Naive thymus-derived CD8-positive, alpha-beta T cell (primary cell): ENCODE data around the gene SCD. TPM values are rescaled to one million over a fixed set of nuclear protein-coding genes. Genes with fewer than 3 reads are reported as not detected.
"Not testable (repeated sequence)": the region's sequence is repeated elsewhere in the genome, so short reads cannot be mapped to it uniquely, and the experiment has no call there.

Experiments
- ATAC-seq, 2 donors: fragments of 150-1000 bp; cut with Tn5 transposase in 1 of 2; sonication (Bioruptor Pico), chemical (Tn5 transposase) in 1 of 2; 1 replicate in 1 of 2; 2 replicates in 1 of 2; pipeline ENCODE4 v1.10.0; 2021; ENCODE audit warnings: mild to moderate bottlenecking in 2 of 2, moderate library complexity in 2 of 2
- POLR2A ChIA-PET: fragments of 350-600 bp; sonication (Branson Sonifier 250); formaldehyde crosslinking; loops from one replicate; lab custom pipeline; 2021; ENCODE audit warnings: antibody characterized with exemption; lab: Charles Lee
- DNase-seq, 10 donors: peaks; one replicate each; pipeline versions ENCODE4 v3.0.0 to v3.0.0-alpha.2; 2020 to 2022
- H3K27ac Mint-ChIP-seq, 10 donors: one replicate each; pipeline ENCODE4 v1.8.0; 2020 to 2022; ENCODE audit warnings: mild to moderate bottlenecking in 10 of 10, mixed read lengths in 10 of 10, moderate library complexity in 4 of 10, inconsistent platforms in 1 of 10
- H3K27me3 Mint-ChIP-seq, 5 donors: one replicate each; pipeline ENCODE4 v1.8.0; 2021 to 2022; ENCODE audit warnings: mixed read lengths in 5 of 5
- H3K36me3 Mint-ChIP-seq, 3 donors: one replicate each; pipeline ENCODE4 v1.8.0; 2020 to 2022; ENCODE audit warnings: mixed read lengths in 3 of 3, mild to moderate bottlenecking in 2 of 3, inconsistent platforms in 1 of 3
- H3K4me1 Mint-ChIP-seq, 4 donors: one replicate each; pipeline ENCODE4 v1.8.0; 2021 to 2022; ENCODE audit warnings: mixed read lengths in 4 of 4
- H3K4me3 Mint-ChIP-seq, 10 donors: one replicate each; pipeline ENCODE4 v1.8.0; 2020 to 2022; ENCODE audit warnings: mild to moderate bottlenecking in 10 of 10, mixed read lengths in 10 of 10, moderate library complexity in 6 of 10, inconsistent platforms in 1 of 10
- H3K9me3 Mint-ChIP-seq, 9 donors: one replicate each; pipeline ENCODE4 v1.8.0; 2020 to 2022; ENCODE audit warnings: mixed read lengths in 9 of 9, mild to moderate bottlenecking in 3 of 9, inconsistent platforms in 1 of 9, moderate library complexity in 1 of 9
- polyA plus RNA-seq, 3 donors: library from polyadenylated mRNA; unstranded; fragments of 300-500 nt; fragmentation: Illumina TruSeq; gene quantifications; one replicate each; pipeline ENCODE4 v1.2.3, GENCODE V29; 2021
- total RNA-seq, 8 experiments: library from RNA in 2 of 8; stranded (reverse) in 2 of 8; gene quantifications; one replicate each; pipeline ENCODE4 v1.2.3 and lab custom pipeline; 2021 to 2026

SCD gene
- total RNA-seq = 1 to 10 TPM; 1.4 TPM
- 1 to 10 TPM; 2.8 to 5.5 (median 4.4) TPM for polyA plus RNA-seq
- 9.3 to 95.2 (median 25.0) reads per million in 6 experiments for total RNA-seq (lab: John Stamatoyannopoulos, UW)

DNA sequence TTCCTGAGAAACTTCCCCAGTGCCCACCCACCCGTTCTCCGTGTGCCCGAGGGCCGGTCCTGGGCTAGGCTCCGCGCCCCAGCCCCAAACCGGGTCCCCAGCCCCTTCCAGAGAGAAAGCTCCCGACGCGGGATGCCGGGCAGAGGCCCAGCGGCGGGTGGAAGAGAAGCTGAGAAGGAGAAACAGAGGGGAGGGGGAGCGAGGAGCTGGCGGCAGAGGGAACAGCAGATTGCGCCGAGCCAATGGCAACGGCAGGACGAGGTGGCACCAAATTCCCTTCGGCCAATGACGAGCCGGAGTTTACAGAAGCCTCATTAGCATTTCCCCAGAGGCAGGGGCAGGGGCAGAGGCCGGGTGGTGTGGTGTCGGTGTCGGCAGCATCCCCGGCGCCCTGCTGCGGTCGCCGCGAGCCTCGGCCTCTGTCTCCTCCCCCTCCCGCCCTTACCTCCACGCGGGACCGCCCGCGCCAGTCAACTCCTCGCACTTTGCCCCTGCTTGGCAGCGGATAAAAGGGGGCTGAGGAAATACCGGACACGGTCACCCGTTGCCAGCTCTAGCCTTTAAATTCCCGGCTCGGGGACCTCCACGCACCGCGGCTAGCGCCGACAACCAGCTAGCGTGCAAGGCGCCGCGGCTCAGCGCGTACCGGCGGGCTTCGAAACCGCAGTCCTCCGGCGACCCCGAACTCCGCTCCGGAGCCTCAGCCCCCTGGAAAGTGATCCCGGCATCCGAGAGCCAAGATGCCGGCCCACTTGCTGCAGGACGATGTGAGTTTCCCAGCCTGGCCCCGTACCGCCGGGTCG lies at the start of gene SCD:
TSS of gene SCD (plus strand) at position 469 of the 803 bp plus-strand sequence. CDS start at position 741, 272 bp downstream.
- H3K27me3 Mint-ChIP-seq = no peaks in the 10 kb centered on the region
- no peaks in the 10 kb centered on the region for H3K9me3 Mint-ChIP-seq
- peaks cover 0 to 12% (median 0%) of the 10 kb centered on the region in 3 donors for H3K36me3 Mint-ChIP-seq
- POLR2A ChIA-PET = interaction anchor here (0.6 to 1.7 kb wide), 4 partner anchors 24 to 178 kb away, joined by 3 to 13 read pairs (median 5); no protein-coding TSS in a partner anchor
- peak within 1 kb of the TSS; percentile 82 to 93 (median 92) for H3K4me3 Mint-ChIP-seq
- peak; percentile 81 to 88 for ATAC-seq
- DNase-seq = peak; percentile 53 to 79 (median 64)
- H3K27ac Mint-ChIP-seq = peak within 1 kb of the TSS; percentile 17 to 88 (median 69)
- H3K4me1 Mint-ChIP-seq = peaks cover 29 to 48% (median 34%) of the 10 kb centered on the region in 4 donors

DNA sequence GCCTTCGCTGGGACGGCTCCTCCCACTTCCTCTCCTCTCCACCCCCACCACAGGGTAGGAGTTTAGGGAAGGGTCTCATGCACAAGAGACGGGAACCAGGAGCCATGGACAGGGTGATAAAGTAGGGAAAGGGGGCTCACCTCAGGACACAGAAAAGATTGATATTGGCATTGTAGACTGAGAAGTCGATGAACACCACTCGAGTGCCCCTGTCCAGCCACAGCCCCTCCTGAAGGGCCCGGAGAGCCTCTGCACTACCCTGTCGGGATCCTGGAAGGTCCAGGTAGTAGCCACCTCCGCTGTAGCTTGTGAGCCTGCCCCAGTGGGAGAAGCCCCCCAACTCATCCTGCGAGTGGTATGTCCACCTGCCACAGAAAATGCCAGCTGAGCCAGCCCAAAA lies 49.8 kb upstream of the SCD start:
- ATAC-seq (no peak), DNase-seq (no peak)
- Mint-ChIP-seq H3K36me3 (no peaks in the 10 kb centered on the region), H3K9me3 (peaks cover 0 to 3% (median 0%) of the 10 kb centered on the region in 9 donors), H3K27me3 (peaks cover 25 to 54% (median 34%) of the 10 kb centered on the region in 5 donors), H3K4me1 (peaks cover 0 to 2% (median 0%) of the 10 kb centered on the region in 4 donors), H3K27ac (no peak overlapping the region), H3K4me3 (no peak overlapping the region)
- POLR2A ChIA-PET = no interaction called here

DNA sequence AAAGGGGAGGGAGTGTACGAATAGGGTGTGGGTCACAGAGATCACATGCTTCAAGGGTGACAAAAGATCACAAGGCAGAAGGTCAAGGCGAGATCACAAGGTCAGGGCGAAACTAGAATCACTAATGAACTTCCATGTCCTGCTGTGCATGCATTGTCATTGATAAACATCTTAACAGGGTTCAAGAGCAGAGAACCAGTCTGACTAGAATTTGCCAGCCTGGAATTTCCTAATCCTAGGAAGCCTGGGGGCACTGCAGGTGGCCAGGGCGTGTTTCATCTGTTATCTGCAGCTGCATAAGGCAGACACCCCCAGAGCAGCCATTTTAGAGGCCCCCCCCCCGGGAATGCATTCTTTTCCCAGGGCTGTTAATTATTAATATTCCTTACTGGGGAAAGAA lies 45.9 kb upstream of the SCD start:
- H3K36me3 Mint-ChIP-seq, POLR2A ChIA-PET, H3K27ac Mint-ChIP-seq: not testable (repeated sequence)

DNA sequence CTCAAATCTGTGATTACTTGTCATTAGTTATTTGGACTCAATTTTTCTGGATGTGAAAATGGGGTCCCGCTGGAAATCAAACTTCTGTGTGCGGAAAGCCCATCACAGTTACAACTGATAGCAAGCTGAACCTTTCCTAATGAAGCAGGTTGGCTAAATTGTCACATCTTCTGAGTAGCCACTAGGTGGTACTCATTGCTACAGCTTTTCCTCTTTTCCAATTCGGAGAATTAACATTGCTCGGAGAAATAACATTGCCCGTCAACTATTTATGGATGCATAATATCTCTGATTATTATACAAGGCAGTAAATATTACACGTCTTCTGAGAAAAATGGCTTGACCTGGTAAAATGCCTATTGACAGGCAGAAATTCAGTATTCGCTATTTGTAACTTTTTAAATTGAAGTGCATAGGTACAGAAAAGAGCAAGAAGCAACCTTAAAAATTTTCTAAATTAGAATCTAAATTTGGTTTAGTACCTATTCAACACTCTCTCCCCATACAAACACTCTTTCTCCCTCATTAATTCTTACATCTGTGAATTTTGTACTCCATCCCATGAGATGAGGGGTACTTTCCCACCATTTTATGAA lies 43.2 kb upstream of the SCD start:
- Mint-ChIP-seq H3K27ac (no peak overlapping the region), H3K27me3 (peaks cover 22 to 44% (median 39%) of the 10 kb centered on the region in 5 donors), H3K4me3 (no peak overlapping the region), H3K36me3 (no peaks in the 10 kb centered on the region), H3K9me3 (peaks cover 0 to 3% (median 0%) of the 10 kb centered on the region in 9 donors), H3K4me1 (no peaks in the 10 kb centered on the region)
- DNase-seq (peak in 1 of 10 donors; percentile 5), ATAC-seq (no peak)
- POLR2A ChIA-PET = no interaction called here

More for the DNA sequence above, 45.9 kb upstream of the SCD start:
- not testable (repeated sequence) for H3K9me3 Mint-ChIP-seq, DNase-seq, H3K4me1 Mint-ChIP-seq, H3K4me3 Mint-ChIP-seq, ATAC-seq
- peaks cover 27 to 50% (median 37%) of the 10 kb centered on the region in 5 donors for H3K27me3 Mint-ChIP-seq

DNA sequence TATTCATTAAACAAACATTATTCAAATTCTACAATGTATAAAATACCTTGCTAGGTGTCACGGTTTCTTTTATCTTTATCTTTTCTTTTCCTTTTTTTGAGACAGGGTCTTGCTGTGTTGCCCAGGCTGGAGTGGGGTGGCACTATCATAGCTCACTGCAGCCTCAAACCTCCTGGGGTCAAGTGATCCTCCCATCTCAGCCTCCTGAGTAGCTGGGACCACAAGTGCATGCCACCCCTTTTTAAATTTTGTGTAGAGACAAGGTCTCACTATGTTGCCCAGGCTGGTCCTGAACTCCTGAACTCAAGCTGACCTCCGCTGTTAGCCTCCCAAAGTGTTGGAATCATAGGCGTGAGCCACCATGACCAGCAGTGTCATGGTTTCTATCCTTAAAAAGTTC lies 42.6 kb upstream of the SCD start:
- Mint-ChIP-seq H3K36me3 (no peaks in the 10 kb centered on the region), H3K4me3 (no peak overlapping the region), H3K27ac (peak overlapping the region in 1 of 10 donors; percentile 12), H3K4me1 (no peaks in the 10 kb centered on the region), H3K9me3 (peaks cover 0 to 3% (median 0%) of the 10 kb centered on the region in 9 donors), H3K27me3 (peaks cover 18 to 47% (median 33%) of the 10 kb centered on the region in 5 donors)
- POLR2A ChIA-PET = no interaction called here
- ATAC-seq (no peak), DNase-seq (no peak)

DNA sequence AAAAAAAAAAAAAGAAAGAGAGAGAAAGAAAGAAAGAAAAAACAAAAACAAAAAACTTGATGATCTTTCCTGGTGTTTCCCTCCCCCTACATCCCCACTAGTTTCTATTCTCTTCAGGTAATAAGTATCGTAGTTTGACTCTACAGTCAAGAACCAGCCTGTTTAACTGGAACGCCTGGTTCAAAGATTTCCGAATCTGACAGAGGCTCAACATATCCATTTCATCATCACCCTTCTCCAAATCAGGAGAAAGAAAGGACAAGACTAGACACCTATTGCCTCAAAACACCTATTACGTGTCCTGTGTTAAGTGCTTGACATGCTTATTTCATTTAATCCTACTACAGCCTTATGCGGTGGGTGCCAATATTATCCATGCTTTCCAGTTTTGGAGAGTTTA lies 40.2 kb upstream of the SCD start:
- Mint-ChIP-seq H3K27ac (no peak overlapping the region), H3K9me3 (no peaks in the 10 kb centered on the region), H3K4me3 (no peak overlapping the region), H3K36me3 (no peaks in the 10 kb centered on the region), H3K27me3 (peaks cover 20 to 51% (median 26%) of the 10 kb centered on the region in 5 donors), H3K4me1 (no peaks in the 10 kb centered on the region)
- DNase-seq (no peak), ATAC-seq (no peak)
- POLR2A ChIA-PET = no interaction called here

DNA sequence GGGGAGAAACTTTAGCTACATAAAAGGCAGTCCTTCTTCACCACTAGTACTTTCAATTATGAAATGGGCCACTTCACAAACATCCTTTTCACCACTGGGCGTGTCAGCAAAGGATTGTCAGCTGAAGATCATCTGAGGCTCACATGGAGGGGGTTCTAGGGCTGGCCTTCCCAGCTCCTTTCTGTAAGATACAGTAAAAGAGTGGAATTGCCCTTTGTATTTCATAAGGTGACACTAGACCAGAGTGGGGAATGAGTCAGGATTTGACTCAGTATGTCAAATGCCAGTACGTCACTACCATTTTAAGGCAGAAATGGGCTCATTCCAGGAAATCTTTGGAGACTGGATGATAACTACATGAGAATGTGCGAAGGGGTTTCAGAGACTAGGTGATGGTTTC lies 39.3 kb upstream of the SCD start:
- no peak overlapping the region for H3K4me3 Mint-ChIP-seq
- ATAC-seq = no peak
- no peak for DNase-seq
- H3K4me1 Mint-ChIP-seq = no peaks in the 10 kb centered on the region
- H3K9me3 Mint-ChIP-seq = no peaks in the 10 kb centered on the region
- no peak overlapping the region for H3K27ac Mint-ChIP-seq
- POLR2A ChIA-PET = no interaction called here
- H3K27me3 Mint-ChIP-seq = peaks cover 22 to 57% (median 29%) of the 10 kb centered on the region in 5 donors
- no peaks in the 10 kb centered on the region for H3K36me3 Mint-ChIP-seq

DNA sequence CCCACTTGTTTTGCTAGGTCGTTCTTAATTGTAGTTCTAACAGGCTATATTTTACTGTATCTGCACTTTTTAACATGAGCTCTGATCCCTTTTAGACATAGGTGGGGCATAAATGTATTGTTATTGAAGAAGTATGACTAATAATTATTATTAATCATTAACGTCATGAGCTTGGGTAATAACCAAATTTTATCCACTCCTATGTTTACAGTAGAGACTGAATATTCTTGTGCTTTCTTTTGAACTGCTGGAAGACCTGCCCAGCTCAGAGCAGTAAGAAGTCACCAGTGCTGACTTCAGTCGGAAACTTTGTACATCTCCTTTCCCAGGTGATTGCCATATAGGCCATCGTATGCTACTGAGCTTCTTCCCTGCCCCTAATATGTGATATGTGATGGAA lies 35.7 kb upstream of the SCD start:
- Mint-ChIP-seq H3K36me3 (no peaks in the 10 kb centered on the region), H3K4me3 (no peak overlapping the region), H3K4me1 (no peaks in the 10 kb centered on the region), H3K27ac (no peak overlapping the region), H3K9me3 (no peaks in the 10 kb centered on the region), H3K27me3 (peaks cover 20 to 47% (median 33%) of the 10 kb centered on the region in 5 donors)
- DNase-seq = no peak
- POLR2A ChIA-PET = no interaction called here
- ATAC-seq = no peak

DNA sequence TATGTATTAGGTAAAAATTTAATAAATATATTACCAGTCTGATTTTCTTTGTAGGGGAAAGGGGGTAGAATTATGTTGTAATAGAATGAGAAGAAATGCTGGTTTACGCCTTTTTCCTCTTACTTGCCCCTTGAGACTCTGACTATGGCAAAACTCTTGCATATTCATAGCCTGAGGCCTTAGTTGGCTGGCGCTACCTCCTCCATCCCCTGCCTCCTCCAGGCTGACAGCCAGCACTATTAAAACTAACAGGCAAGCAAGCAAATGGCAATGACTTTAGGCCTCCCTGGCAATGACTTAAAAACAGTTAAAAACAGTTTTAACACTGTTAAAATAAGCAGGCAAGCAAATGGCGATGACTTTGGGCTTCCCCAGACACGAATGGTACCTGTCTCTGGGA lies 31.4 kb upstream of the SCD start:
- H3K9me3 Mint-ChIP-seq = no peaks in the 10 kb centered on the region
- no peaks in the 10 kb centered on the region for H3K4me1 Mint-ChIP-seq
- no peak overlapping the region for H3K4me3 Mint-ChIP-seq
- H3K27ac Mint-ChIP-seq = no peak overlapping the region
- H3K27me3 Mint-ChIP-seq = peaks cover 21 to 75% (median 35%) of the 10 kb centered on the region in 5 donors
- no peaks in the 10 kb centered on the region for H3K36me3 Mint-ChIP-seq
- no peak for DNase-seq
- POLR2A ChIA-PET = no interaction called here
- ATAC-seq = no peak

DNA sequence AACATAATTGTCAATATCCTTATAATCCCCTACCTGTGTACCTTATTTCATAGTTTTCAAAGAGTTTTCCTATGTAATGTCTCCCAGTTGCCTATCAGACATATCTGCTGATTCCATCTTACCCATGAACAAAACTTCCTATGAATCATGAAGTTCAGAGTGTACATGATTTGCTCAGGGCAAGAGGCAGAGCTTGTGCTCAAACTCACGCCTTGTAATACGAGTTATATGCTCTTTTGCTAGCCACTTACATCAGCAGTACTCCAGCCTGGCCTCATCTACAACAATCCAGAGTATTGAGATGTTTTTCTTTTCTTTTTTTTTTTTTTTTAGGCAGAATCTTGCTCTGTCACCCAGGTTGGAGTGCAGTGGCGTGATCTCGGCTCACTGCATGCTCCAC lies 28.8 kb upstream of the SCD start:
- ATAC-seq (no peak), DNase-seq (no peak)
- POLR2A ChIA-PET = interaction anchor here (0.7 kb wide), 1 partner anchor 46 kb away, joined by 3 read pairs; no protein-coding TSS in a partner anchor
- Mint-ChIP-seq H3K9me3 (no peaks in the 10 kb centered on the region), H3K4me3 (no peak overlapping the region), H3K27ac (peak overlapping the region in 1 of 10 donors; percentile 7), H3K27me3 (peaks cover 15 to 49% (median 22%) of the 10 kb centered on the region in 5 donors), H3K36me3 (no peaks in the 10 kb centered on the region), H3K4me1 (no peaks in the 10 kb centered on the region)

DNA sequence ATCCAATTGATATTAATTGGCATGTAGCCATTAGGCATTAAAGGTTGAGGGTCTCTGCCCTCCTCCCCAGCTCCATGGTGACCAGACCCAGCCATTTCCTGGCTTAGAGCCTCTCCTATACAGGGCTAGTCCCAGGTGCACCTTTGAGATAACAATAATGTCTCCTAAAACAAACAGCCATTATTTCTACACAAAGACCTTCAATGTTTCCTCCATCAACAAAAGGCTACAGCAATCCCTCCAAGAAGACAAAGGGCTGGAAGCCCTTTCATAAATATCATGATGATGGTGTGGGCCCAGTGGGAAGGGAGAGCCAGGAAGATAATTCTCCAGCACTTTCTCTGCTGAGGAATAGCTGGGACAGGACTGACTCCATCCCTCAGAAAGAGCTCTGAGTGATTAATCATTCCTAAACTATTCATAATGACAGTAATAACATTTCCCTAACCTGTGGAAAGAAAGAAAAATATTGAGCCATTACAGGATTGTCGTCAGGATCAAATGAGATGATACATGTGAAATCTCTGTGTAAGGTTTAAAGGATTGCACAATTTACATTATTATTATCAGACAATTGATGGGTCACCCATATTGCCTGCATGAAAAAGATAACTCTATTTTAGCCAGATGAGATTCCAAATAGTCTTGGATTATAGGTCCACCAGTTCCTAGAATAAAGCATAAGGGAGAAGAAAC lies 27.2 kb upstream of the SCD start:
- POLR2A ChIA-PET = no interaction called here
- no peak for DNase-seq

DNA sequence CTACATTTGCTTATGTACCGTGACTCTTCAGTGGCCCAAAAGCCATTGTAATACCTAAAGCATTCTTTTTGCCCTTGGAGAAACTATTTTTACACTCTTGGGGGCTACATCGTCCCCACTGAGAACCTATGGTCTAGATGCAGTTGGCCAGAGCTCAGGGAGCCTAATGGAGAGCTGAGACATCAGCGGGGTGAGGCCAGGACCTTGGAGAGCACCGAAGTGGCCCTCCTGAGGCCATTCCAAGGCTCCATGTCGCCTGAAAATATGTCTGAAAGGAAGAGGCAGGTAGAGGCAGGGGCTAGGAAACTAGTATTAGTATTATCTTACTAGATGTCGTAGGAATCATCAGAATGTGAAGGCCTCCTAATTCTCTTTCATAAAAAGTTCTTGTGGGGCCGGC lies 21.9 kb upstream of the SCD start:
- Mint-ChIP-seq H3K27ac (no peak overlapping the region), H3K36me3 (no peaks in the 10 kb centered on the region), H3K27me3 (peaks cover 1 to 12% (median 10%) of the 10 kb centered on the region in 5 donors), H3K4me1 (peaks cover 10 to 18% (median 14%) of the 10 kb centered on the region in 4 donors), H3K9me3 (no peaks in the 10 kb centered on the region), H3K4me3 (no peak overlapping the region)
- ATAC-seq (no peak), DNase-seq (no peak)
- POLR2A ChIA-PET = no interaction called here

More for the DNA sequence above, 27.2 kb upstream of the SCD start:
- ATAC-seq = no peak
- no peaks in the 10 kb centered on the region for H3K9me3 Mint-ChIP-seq
- H3K27ac Mint-ChIP-seq = peak overlapping the region in 1 of 10 donors; percentile 22
- no peak overlapping the region for H3K4me3 Mint-ChIP-seq
- H3K4me1 Mint-ChIP-seq = no peaks in the 10 kb centered on the region
- H3K27me3 Mint-ChIP-seq = peaks cover 14 to 40% (median 15%) of the 10 kb centered on the region in 5 donors
- no peaks in the 10 kb centered on the region for H3K36me3 Mint-ChIP-seq
